HEK293 (cell line): ENCODE results near the gene CDK3.

Experiments
- CTCF ChIA-PET: fragments of 350-600 bp; formaldehyde crosslinking; extraction: SDS; loops from one replicate; lab custom pipeline; 2021; ENCODE audit warnings: antibody characterized with exemption; lab: Yijun Ruan, JAX
- POLR2A ChIA-PET: fragments of 300-600 bp; formaldehyde crosslinking; extraction: SDS; loops from one replicate; lab custom pipeline; 2020; ENCODE audit warnings: antibody characterized with exemption, inconsistent platforms; lab: Yijun Ruan, JAX
- H3K27ac ChIP-seq: fragments of 200-500 bp; sonication (Bioruptor generic); 2 replicates; pipeline ENCODE4 v1.5.1; 2014; ENCODE audit warnings: low read depth, low read length, control low read depth, inconsistent platforms; ENCODE audit errors: extremely low read depth
- H3K36me3 ChIP-seq, 2 experiments: fragments of 200-500 bp in 1 of 2; sonication (Bioruptor generic) in 1 of 2; 1 replicate in 1 of 2; 2 replicates in 1 of 2; pipeline ENCODE4 v1.5.1; 2014 to 2017; ENCODE audit warnings: inconsistent platforms in 2 of 2, low read length in 2 of 2; ENCODE audit not compliant: control insufficient read depth in 2 of 2, insufficient read depth in 1 of 2
- H3K4me1 ChIP-seq: fragments of 200-500 bp; sonication (Bioruptor generic); 2 replicates; pipeline ENCODE4 v1.5.1; 2014; ENCODE audit warnings: mild to moderate bottlenecking, low read length, inconsistent platforms; ENCODE audit not compliant: control insufficient read depth, insufficient read depth
- H3K4me3 ChIP-seq: 2 replicates; pipeline ENCODE4 v1.5.1; 2011; ENCODE audit warnings: low read depth, mild to moderate bottlenecking, control low read depth, low read length, moderate library complexity
- H3K9me3 ChIP-seq: fragments of 200-500 bp; sonication (Bioruptor generic); 2 replicates; pipeline ENCODE4 v1.5.1; 2014; ENCODE audit warnings: low read depth, low read length, inconsistent platforms; ENCODE audit not compliant: control insufficient read depth, insufficient read depth
- CTCF ChIP-seq: fragments of 450-650 bp; formaldehyde crosslinking; IDR thresholded peaks from 2 replicates; pipeline ENCODE4 v1.5.1; 2016; ENCODE audit warnings: missing biosample characterization, missing genetic modification characterization
- FEZF1 ChIP-seq: fragments of 450-650 bp; formaldehyde crosslinking; IDR thresholded peaks from 2 replicates; pipeline ENCODE4 v1.5.1; 2016; ENCODE audit warnings: missing biosample characterization, missing genetic modification characterization
- HOXC10 ChIP-seq: sonication (generic); formaldehyde crosslinking; IDR thresholded peaks from 2 replicates; pipeline ENCODE4 v1.8.1; 2023; ENCODE audit warnings: mild to moderate bottlenecking, missing genetic modification reagents
- OVOL3 ChIP-seq: fragments of 450-650 bp; formaldehyde crosslinking; IDR thresholded peaks from 2 replicates; pipeline ENCODE4 v1.5.1; 2016; ENCODE audit warnings: missing biosample characterization, missing genetic modification characterization
- PRDM6 ChIP-seq: fragments of 450-650 bp; formaldehyde crosslinking; IDR thresholded peaks from 2 replicates; pipeline ENCODE4 v1.5.1; 2017; ENCODE audit warnings: missing biosample characterization, missing genetic modification characterization
- ZBTB48 ChIP-seq: fragments of 450-650 bp; formaldehyde crosslinking; IDR thresholded peaks from 2 replicates; pipeline ENCODE4 v1.5.1; 2016; ENCODE audit warnings: missing biosample characterization, missing genetic modification characterization
- ZNF133 ChIP-seq: fragments of 450-650 bp; formaldehyde crosslinking; IDR thresholded peaks from 2 replicates; pipeline ENCODE4 v1.5.1; 2016; ENCODE audit warnings: missing biosample characterization, missing genetic modification characterization
- ZNF140 ChIP-seq: fragments of 450-650 bp; formaldehyde crosslinking; IDR thresholded peaks from 2 replicates; pipeline ENCODE4 v1.5.1; 2016; ENCODE audit warnings: missing biosample characterization, missing genetic modification characterization
- ZNF169 ChIP-seq: fragments of 450-650 bp; formaldehyde crosslinking; IDR thresholded peaks from 2 replicates; pipeline ENCODE4 v1.5.1; 2016; ENCODE audit warnings: missing biosample characterization, missing genetic modification characterization
- ZNF214 ChIP-seq: fragments of 450-650 bp; formaldehyde crosslinking; IDR thresholded peaks from 2 replicates; pipeline ENCODE4 v1.5.1; 2017; ENCODE audit warnings: missing biosample characterization, mild to moderate bottlenecking, missing genetic modification characterization, borderline replicate concordance
- ZNF324 ChIP-seq: fragments of 450-650 bp; formaldehyde crosslinking; IDR thresholded peaks from 2 replicates; pipeline ENCODE4 v1.5.1; 2016; ENCODE audit warnings: missing biosample characterization, missing genetic modification characterization
- ZNF354C ChIP-seq: fragments of 450-650 bp; formaldehyde crosslinking; IDR thresholded peaks from 2 replicates; pipeline ENCODE4 v1.5.1; 2016; ENCODE audit warnings: missing biosample characterization, missing genetic modification characterization, low read depth, borderline replicate concordance
- ZNF394 ChIP-seq: fragments of 450-650 bp; formaldehyde crosslinking; IDR thresholded peaks from 2 replicates; pipeline ENCODE4 v1.5.1; 2016; ENCODE audit warnings: missing biosample characterization, missing genetic modification characterization, mild to moderate bottlenecking, moderate library complexity, borderline replicate concordance
- ZNF416 ChIP-seq: fragments of 450-650 bp; formaldehyde crosslinking; IDR thresholded peaks from 2 replicates; pipeline ENCODE4 v1.5.1; 2016; ENCODE audit warnings: missing biosample characterization, missing genetic modification characterization
- ZNF501 ChIP-seq: fragments of 450-650 bp; formaldehyde crosslinking; IDR thresholded peaks from 2 replicates; pipeline ENCODE4 v1.5.1; 2016; ENCODE audit warnings: missing biosample characterization, missing genetic modification characterization
- ZNF548 ChIP-seq: fragments of 450-650 bp; formaldehyde crosslinking; IDR thresholded peaks from 2 replicates; pipeline ENCODE4 v1.5.1; 2016; ENCODE audit warnings: missing biosample characterization, missing genetic modification characterization
- ZNF621 ChIP-seq: fragments of 450-650 bp; formaldehyde crosslinking; IDR thresholded peaks from 2 replicates; pipeline ENCODE4 v1.5.1; 2017; ENCODE audit warnings: missing biosample characterization, missing genetic modification characterization
- ZNF629 ChIP-seq: fragments of 450-650 bp; formaldehyde crosslinking; IDR thresholded peaks from 2 replicates; pipeline ENCODE4 v1.5.1; 2017; ENCODE audit warnings: missing biosample characterization, missing genetic modification characterization
- ZNF677 ChIP-seq: fragments of 450-650 bp; IDR thresholded peaks from 2 replicates; pipeline ENCODE4 v1.5.0; 2018; ENCODE audit warnings: missing biosample characterization, mild to moderate bottlenecking, missing genetic modification characterization, moderate library complexity
- ZNF791 ChIP-seq: fragments of 450-650 bp; formaldehyde crosslinking; IDR thresholded peaks from 2 replicates; pipeline ENCODE4 v1.5.1; 2016; ENCODE audit warnings: missing biosample characterization, missing genetic modification characterization
- TF ChIP-seq, protein P1 (sequence below): fragments of 450-650 bp; formaldehyde crosslinking; conservative IDR thresholded peaks from 2 replicates; pipeline ENCODE4 v1.5.1; 2016; ENCODE audit warnings: low read depth, missing biosample characterization, missing genetic modification characterization
- TF ChIP-seq, protein P2 (sequence below): fragments of 450-650 bp; formaldehyde crosslinking; IDR thresholded peaks from 2 replicates; pipeline ENCODE4 v1.5.1; 2017; ENCODE audit warnings: missing biosample characterization, mild to moderate bottlenecking, missing genetic modification characterization, moderate library complexity
- TF ChIP-seq, protein P3 (sequence below): fragments of 450-650 bp; formaldehyde crosslinking; IDR thresholded peaks from 2 replicates; pipeline ENCODE4 v1.5.1; 2016; ENCODE audit warnings: missing biosample characterization, missing genetic modification characterization

The CDK3 gene

DNA sequence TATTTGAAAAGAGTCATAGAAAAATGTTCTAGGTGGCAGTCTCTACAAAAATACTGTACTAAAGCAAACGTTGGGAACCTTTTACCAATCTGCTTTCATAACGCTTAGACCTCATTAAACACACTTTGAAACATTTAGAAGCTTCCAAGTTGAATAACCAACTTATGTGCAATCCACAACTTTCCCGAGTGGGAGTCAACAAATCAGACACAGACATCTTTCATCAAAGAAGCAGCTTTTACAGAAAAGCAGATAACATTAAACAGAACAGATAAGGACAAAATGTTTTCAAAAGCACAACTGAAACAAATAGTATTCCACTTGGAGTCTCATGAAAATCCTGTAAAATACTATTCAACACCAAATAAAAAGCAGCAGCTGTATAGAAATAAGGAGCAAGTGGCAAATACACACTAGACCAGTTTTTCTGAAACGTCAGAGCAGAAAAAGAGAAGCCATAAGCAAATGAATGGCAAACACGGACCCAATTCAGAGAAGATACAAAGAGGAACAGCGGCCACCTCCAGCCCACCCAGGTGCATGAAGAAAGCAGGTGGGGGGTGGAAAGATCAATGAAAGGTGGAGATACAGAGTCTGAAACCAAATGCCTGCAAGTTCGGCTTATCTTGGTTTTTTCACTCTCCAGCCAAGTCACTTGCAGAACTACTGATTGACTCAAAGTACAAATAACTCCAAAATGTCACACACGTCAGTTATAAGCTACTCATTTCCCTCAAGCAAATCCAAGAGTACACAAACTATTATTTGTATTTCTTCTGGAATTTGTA is 41.4 kb upstream of the CDK3 start:
- Histone ChIP-seq H3K4me3 (no peak overlapping the region), H3K36me3 (peaks cover 30 to 36% of the 10 kb centered on the region in 2 experiments), H3K4me1 (peaks cover 6% of the 10 kb centered on the region; the same call in 1 of the 2 replicates), H3K9me3 (no peaks in the 10 kb centered on the region), H3K27ac (no peak overlapping the region)
- POLR2A ChIA-PET: interaction anchor here (0.7 kb wide), 1 partner anchor 19 kb away, joined by 3 read pairs; no protein-coding TSS in a partner anchor
- CTCF ChIA-PET: interaction anchor here (0.7 to 1.6 kb wide), 3 partner anchors 46 to 55 kb away, joined by 3 to 5 read pairs (median 3); no protein-coding TSS in a partner anchor
- no peak for TF ChIP-seq ZNF548 (tag by site-specific recombination)
- no peak for TF ChIP-seq PRDM6
- no peak for TF ChIP-seq ZNF501 (tag by site-specific recombination)
- TF ChIP-seq ZNF354C (tag by site-specific recombination): no peak
- no peak for TF ChIP-seq ZNF133
- TF ChIP-seq ZNF629: no peak
- TF ChIP-seq, protein P1, sequence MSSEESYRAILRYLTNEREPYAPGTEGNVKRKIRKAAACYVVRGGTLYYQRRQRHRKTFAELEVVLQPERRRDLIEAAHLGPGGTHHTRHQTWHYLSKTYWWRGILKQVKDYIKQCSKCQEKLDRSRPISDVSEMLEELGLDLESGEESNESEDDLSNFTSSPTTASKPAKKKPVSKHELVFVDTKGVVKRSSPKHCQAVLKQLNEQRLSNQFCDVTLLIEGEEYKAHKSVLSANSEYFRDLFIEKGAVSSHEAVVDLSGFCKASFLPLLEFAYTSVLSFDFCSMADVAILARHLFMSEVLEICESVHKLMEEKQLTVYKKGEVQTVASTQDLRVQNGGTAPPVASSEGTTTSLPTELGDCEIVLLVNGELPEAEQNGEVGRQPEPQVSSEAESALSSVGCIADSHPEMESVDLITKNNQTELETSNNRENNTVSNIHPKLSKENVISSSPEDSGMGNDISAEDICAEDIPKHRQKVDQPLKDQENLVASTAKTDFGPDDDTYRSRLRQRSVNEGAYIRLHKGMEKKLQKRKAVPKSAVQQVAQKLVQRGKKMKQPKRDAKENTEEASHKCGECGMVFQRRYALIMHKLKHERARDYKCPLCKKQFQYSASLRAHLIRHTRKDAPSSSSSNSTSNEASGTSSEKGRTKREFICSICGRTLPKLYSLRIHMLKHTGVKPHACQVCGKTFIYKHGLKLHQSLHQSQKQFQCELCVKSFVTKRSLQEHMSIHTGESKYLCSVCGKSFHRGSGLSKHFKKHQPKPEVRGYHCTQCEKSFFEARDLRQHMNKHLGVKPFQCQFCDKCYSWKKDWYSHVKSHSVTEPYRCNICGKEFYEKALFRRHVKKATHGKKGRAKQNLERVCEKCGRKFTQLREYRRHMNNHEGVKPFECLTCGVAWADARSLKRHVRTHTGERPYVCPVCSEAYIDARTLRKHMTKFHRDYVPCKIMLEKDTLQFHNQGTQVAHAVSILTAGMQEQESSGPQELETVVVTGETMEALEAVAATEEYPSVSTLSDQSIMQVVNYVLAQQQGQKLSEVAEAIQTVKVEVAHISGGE (tag by site-specific recombination): no peak
- no peak for TF ChIP-seq ZNF416 (tag by site-specific recombination)

DNA sequence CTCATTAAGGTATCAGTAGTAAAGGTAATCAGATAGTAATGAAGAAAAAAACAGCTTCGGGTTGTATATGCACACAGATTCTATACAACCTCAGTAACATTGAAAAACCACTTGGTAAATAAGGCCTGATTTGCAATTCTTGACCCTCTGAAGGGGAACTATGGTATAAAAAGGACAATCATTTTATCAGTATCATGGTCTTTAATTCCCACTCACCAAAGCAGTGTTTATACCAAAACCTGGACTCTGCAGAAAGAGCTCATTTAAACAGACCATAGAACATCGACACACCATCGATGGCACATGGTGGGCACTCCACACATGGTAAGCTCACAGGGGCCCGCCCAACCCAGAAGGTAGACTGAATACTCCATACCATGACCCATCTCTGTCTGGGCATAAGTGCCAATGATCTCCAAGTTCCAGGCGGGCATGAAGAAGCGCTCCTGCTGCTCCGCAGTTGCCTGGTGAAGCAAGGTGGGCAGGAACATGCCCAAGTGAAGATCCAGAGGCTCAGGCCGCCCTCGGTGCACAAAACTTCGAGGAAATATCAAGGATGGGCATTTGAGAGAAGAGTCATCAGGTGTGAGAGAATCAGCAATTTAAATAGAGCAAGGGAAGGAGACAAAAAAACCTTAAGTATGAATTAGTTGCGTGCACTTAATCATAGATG is 40.7 kb upstream of the CDK3 start:
- ChIA-PET POLR2A (interaction anchor here (0.7 to 1.0 kb wide), 2 partner anchors 18 to 38 kb away, joined by 3 read pairs; no protein-coding TSS in a partner anchor), CTCF (interaction anchor here (0.6 to 1.6 kb wide), 2 partner anchors 54 to 492 kb away, joined by 3 to 5 read pairs; no protein-coding TSS in a partner anchor)
- peaks cover 24 to 33% of the 10 kb centered on the region in 2 experiments for H3K36me3 ChIP-seq
- H3K4me3 ChIP-seq: no peak overlapping the region
- H3K27ac ChIP-seq: no peak overlapping the region
- H3K4me1 ChIP-seq: peaks cover 6% of the 10 kb centered on the region; the same call in 1 of the 2 replicates
- no peaks in the 10 kb centered on the region for H3K9me3 ChIP-seq
- TF ChIP-seq ZNF140 (tag by site-specific recombination): no peak
- TF ChIP-seq ZNF677 (tag by site-specific recombination): no peak
- no peak for TF ChIP-seq HOXC10
- TF ChIP-seq ZNF621 (tag by site-specific recombination): no peak
- TF ChIP-seq ZNF791 (tag by site-specific recombination): no peak
- TF ChIP-seq ZNF214 (tag by site-specific recombination): no peak
- TF ChIP-seq ZNF324 (tag by site-specific recombination): no peak
- TF ChIP-seq OVOL3 (tag by site-specific recombination): no peak
- TF ChIP-seq, protein P2, sequence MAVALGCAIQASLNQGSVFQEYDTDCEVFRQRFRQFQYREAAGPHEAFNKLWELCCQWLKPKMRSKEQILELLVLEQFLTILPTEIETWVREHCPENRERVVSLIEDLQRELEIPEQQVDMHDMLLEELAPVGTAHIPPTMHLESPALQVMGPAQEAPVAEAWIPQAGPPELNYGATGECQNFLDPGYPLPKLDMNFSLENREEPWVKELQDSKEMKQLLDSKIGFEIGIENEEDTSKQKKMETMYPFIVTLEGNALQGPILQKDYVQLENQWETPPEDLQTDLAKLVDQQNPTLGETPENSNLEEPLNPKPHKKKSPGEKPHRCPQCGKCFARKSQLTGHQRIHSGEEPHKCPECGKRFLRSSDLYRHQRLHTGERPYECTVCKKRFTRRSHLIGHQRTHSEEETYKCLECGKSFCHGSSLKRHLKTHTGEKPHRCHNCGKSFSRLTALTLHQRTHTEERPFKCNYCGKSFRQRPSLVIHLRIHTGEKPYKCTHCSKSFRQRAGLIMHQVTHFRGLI (tag by site-specific recombination): no peak
- no peak for TF ChIP-seq ZNF394
- no peak for TF ChIP-seq CTCF (tag by site-specific recombination)
- TF ChIP-seq, protein P3, sequence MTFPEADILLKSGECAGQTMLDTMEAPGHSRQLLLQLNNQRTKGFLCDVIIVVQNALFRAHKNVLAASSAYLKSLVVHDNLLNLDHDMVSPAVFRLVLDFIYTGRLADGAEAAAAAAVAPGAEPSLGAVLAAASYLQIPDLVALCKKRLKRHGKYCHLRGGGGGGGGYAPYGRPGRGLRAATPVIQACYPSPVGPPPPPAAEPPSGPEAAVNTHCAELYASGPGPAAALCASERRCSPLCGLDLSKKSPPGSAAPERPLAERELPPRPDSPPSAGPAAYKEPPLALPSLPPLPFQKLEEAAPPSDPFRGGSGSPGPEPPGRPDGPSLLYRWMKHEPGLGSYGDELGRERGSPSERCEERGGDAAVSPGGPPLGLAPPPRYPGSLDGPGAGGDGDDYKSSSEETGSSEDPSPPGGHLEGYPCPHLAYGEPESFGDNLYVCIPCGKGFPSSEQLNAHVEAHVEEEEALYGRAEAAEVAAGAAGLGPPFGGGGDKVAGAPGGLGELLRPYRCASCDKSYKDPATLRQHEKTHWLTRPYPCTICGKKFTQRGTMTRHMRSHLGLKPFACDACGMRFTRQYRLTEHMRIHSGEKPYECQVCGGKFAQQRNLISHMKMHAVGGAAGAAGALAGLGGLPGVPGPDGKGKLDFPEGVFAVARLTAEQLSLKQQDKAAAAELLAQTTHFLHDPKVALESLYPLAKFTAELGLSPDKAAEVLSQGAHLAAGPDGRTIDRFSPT (tag by site-specific recombination): no peak
- no peak for TF ChIP-seq ZNF169 (tag by site-specific recombination)
- TF ChIP-seq ZBTB48 (tag by site-specific recombination): no peak
- TF ChIP-seq FEZF1: no peak
